WERI-Rb-1 (cell line): Measurements from ENCODE around the gene DUOX2.
"Not testable (repeated sequence)": the region's sequence is repeated elsewhere in the genome, so short reads cannot be mapped to it uniquely, and the experiment has no call there.

ENCODE experiments used
- DNase-seq: peaks from one replicate; pipeline ENCODE4 v3.0.0-alpha.2; 2020
- H3K27ac ChIP-seq: fragments of 250-450 bp; sonication (Bioruptor Pico); 2 replicates; pipeline ENCODE4 v1.5.1; 2020; ENCODE audit warnings: mild to moderate bottlenecking, moderate library complexity
- H3K27me3 ChIP-seq: fragments of 250-450 bp; sonication (Bioruptor Pico); 2 replicates; pipeline ENCODE4 v1.5.1; 2021; ENCODE audit warnings: mild to moderate bottlenecking, low read depth, moderate library complexity; ENCODE audit not compliant: insufficient read depth, severe bottlenecking
- H3K36me3 ChIP-seq: fragments of 250-450 bp; sonication (Bioruptor Pico); 2 replicates; pipeline ENCODE4 v1.5.1; 2020; ENCODE audit warnings: mild to moderate bottlenecking, moderate library complexity
- H3K4me3 ChIP-seq: 2 replicates; pipeline ENCODE4 v1.5.1; 2011; ENCODE audit warnings: low read depth, mild to moderate bottlenecking, control low read depth, low read length
- H3K9me3 ChIP-seq: fragments of 250-450 bp; sonication (Bioruptor Pico); 2 replicates; pipeline ENCODE4 v1.5.1; 2021; ENCODE audit warnings: mild to moderate bottlenecking, moderate library complexity; ENCODE audit not compliant: severe bottlenecking
- CTCF ChIP-seq: IDR thresholded peaks from 2 replicates; pipeline ENCODE4 v1.5.1; 2011; ENCODE audit warnings: low read depth, mild to moderate bottlenecking, control low read depth, inconsistent platforms, low read length

The DUOX2 gene

GRCh38 chr15:45105586-45105985, 8.4 kb downstream of the DUOX2 start:
- peaks cover 7% of the 10 kb centered on the region for H3K27me3 ChIP-seq

GRCh38 chr15:45104170-45104569, 9.8 kb downstream of the DUOX2 start:
- not testable (repeated sequence) for DNase-seq, H3K36me3 ChIP-seq, H3K9me3 ChIP-seq, H3K27ac ChIP-seq, H3K4me3 ChIP-seq, H3K27me3 ChIP-seq

More at GRCh38 chr15:45105586-45105985, 8.4 kb downstream of the DUOX2 start:
- H3K27ac ChIP-seq: no peak overlapping the region
- H3K9me3 ChIP-seq: no peaks in the 10 kb centered on the region
- DNase-seq: no peak
- no peaks in the 10 kb centered on the region for H3K36me3 ChIP-seq
- no peak overlapping the region for H3K4me3 ChIP-seq
- no peak for TF ChIP-seq CTCF

- H3K27me3 ChIP-seq: no peaks in the 10 kb centered on the region
- H3K36me3 ChIP-seq: no peaks in the 10 kb centered on the region
- no peak for DNase-seq
- no peaks in the 10 kb centered on the region for H3K9me3 ChIP-seq
- no peak overlapping the region for H3K4me3 ChIP-seq
- H3K27ac ChIP-seq: no peak overlapping the region
- TF ChIP-seq CTCF: no peak
These were observed 11.7 kb downstream of the DUOX2 start for GRCh38 chr15:45102226-45102625.

GRCh38 chr15:45101749-45102148, 12.2 kb downstream of the DUOX2 start:
- no peak overlapping the region for H3K4me3 ChIP-seq
- no peaks in the 10 kb centered on the region for H3K27me3 ChIP-seq
- H3K27ac ChIP-seq: no peak overlapping the region
- no peak for TF ChIP-seq CTCF
- DNase-seq: no peak
- no peaks in the 10 kb centered on the region for H3K36me3 ChIP-seq
- no peaks in the 10 kb centered on the region for H3K9me3 ChIP-seq

GRCh38 chr15:45100884-45101625, 12.9 kb downstream of the DUOX2 start:
- H3K4me3 ChIP-seq: no peak overlapping the region
- no peaks in the 10 kb centered on the region for H3K27me3 ChIP-seq
- no peak overlapping the region for H3K27ac ChIP-seq

More at GRCh38 chr15:45100884-45101625, 12.9 kb downstream of the DUOX2 start:
- DNase-seq: no peak
- Histone ChIP-seq H3K9me3 (no peaks in the 10 kb centered on the region), H3K36me3 (no peaks in the 10 kb centered on the region)
- no peak for TF ChIP-seq CTCF
